SJSA1 (cell line): ENCODE measurements around the gene DSG3. TPM values are rescaled to one million over a fixed set of nuclear protein-coding genes. Genes with fewer than 3 reads are reported as not detected.
"Not testable (repeated sequence)": the region's sequence is repeated elsewhere in the genome, so short reads cannot be mapped to it uniquely, and the experiment has no call there.

ENCODE experiments used
- DNase-seq, 2 experiments: peaks; one replicate each; pipeline ENCODE4 v3.0.0-alpha.2; 2015 to 2020; ENCODE audit warnings: low spot score in 2 of 2, low read depth in 1 of 2
- H3K27ac ChIP-seq: fragments of 250-450 bp; sonication (Bioruptor Pico); 2 replicates; pipeline ENCODE4 v1.5.1; 2020; ENCODE audit warnings: mild to moderate bottlenecking, moderate library complexity
- H3K27me3 ChIP-seq: fragments of 250-450 bp; sonication (Bioruptor Pico); replicated peaks from 2 replicates; pipeline ENCODE4 v1.5.1; 2020; ENCODE audit warnings: mild to moderate bottlenecking, moderate library complexity
- H3K36me3 ChIP-seq: fragments of 250-450 bp; sonication (Bioruptor Pico); 2 replicates; pipeline ENCODE4 v1.5.1; 2020; ENCODE audit warnings: mild to moderate bottlenecking
- H3K4me1 ChIP-seq: fragments of 250-450 bp; sonication (Bioruptor Pico); replicated peaks from 2 replicates; pipeline ENCODE4 v1.6.1; 2021; ENCODE audit warnings: mild to moderate bottlenecking
- H3K4me3 ChIP-seq: fragments of 250-450 bp; sonication (Bioruptor Pico); 2 replicates; pipeline ENCODE4 v1.5.1; 2020; ENCODE audit warnings: mild to moderate bottlenecking
- H3K9me3 ChIP-seq: fragments of 250-450 bp; sonication (Bioruptor Pico); replicated peaks from 2 replicates; pipeline ENCODE4 v1.5.1; 2020; ENCODE audit warnings: mild to moderate bottlenecking
- total RNA-seq: library from RNA; depleted of rRNA; stranded (reverse); fragments of >200 nt; shearing (Covaris generic); gene quantifications from 2 replicates; pipeline ENCODE4 v1.2.3, GENCODE V29; 2014; rRNA removed

DSG3 gene
- total RNA-seq, 1 experiment from 2014 or later, result not detected

DNA sequence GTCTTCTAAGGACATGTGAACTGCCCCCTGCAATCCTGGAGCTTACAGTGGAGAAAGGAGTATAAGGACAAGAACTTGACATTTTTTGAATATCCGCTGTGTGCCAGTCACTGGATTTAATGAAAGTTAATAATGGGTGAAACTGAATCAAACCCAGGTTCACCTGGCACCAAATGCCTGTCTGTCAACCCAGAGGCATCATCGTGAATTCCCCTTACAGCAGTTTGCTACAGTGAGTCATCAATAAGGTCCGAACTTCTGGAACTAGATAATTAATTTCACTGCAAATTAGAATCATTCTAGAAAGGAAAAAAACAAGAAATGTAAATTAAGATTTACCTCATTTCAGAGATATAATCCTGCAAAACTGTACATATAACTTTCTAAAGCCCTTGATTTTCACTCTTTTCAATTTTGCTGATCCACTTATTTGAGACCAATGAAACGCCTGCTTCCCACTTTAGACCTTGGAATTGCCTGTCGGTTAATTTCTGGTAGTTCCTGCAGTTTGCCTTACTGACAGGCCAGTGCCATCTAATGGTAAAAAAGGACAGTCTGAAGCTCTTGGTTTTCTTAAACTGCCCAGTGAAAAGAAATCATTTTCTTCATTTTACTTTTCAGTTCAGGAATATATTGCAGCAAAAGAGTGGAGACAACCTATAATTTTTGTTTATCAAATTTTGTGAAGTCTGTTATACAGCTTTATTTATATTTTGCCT, 58.6 kb downstream of the DSG3 start:
- H3K4me1 ChIP-seq, result peaks cover 19% of the 10 kb centered on the region
- H3K36me3 ChIP-seq, result no peaks in the 10 kb centered on the region
- H3K27ac ChIP-seq, result no peak overlapping the region
- H3K4me3 ChIP-seq, result no peak overlapping the region
- H3K9me3 ChIP-seq, result no peaks in the 10 kb centered on the region
- H3K27me3 ChIP-seq, result no peaks in the 10 kb centered on the region
- DNase-seq, result no peak

DNA sequence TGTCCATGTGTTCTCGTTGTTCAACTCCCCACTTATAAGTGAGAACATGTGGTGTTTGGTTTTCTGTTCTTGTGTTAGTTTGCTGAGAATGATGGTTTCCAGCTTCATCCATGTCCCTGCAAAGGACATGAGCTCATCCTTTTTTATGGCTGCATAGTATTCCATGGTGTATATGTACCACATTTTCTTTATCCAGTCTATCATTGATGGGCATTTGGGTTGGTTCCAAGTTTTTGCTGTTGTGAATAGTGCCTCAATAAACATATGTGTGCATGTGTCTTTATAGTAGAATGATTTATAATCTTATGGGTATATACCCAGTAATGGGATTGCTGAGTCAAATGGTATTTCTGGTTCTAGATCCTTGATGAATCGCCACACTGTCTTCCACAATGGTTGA, 59.6 kb downstream of the DSG3 start:
- not testable (repeated sequence) for H3K9me3 ChIP-seq, DNase-seq, H3K27ac ChIP-seq, H3K4me3 ChIP-seq, H3K27me3 ChIP-seq, H3K36me3 ChIP-seq
- H3K4me1 ChIP-seq, result peaks cover 23% of the 10 kb centered on the region

DNA sequence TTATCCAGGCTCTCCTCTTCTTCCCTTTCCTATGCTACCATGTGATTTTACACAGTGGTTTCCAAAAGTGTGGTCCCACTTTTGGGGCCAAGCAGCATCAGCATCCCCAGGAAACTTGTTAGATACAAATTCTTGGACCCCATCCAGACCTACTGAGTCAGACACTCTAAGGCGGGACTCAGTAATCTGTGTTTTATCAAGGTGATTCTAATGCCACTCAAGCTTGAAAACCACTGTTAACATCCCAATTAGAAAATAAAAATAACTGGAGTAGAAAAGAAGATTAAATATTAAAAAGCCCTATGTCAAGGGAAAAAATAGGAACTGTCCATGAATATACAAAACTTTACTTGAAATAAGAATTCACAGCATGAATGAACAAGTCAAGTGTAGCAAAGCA, 61.2 kb downstream of the DSG3 start:
- no peak for DNase-seq
- H3K27ac ChIP-seq, result no peak overlapping the region

DNA sequence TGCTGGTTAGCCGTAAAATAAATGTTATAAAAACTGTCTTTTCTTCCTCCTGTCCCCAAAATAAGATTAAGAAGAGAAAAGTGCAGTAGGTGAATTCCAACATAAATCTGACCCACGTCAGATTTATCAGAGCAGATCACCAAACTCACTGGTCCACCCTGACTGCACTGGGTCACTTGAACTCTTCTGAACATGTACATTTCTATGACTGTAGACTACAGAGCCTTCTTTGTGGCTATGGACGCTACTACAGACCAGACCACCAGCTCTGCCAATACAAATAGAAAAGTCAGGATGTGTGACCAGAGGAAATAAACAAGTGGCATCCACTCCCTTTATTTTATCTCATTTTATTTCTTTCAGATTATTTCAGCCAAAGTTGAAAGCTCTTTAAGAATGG, 62.0 kb downstream of the DSG3 start:
- Histone ChIP-seq H3K36me3 (no peaks in the 10 kb centered on the region), H3K4me3 (no peak overlapping the region), H3K4me1 (peaks cover 48% of the 10 kb centered on the region), H3K27ac (no peak overlapping the region), H3K27me3 (no peaks in the 10 kb centered on the region), H3K9me3 (no peaks in the 10 kb centered on the region)
- peak in 1 of 2 experiments; percentile 19 for DNase-seq

More for the DNA sequence above, 61.2 kb downstream of the DSG3 start:
- Histone ChIP-seq H3K4me3 (no peak overlapping the region), H3K36me3 (no peaks in the 10 kb centered on the region), H3K4me1 (peaks cover 40% of the 10 kb centered on the region), H3K9me3 (no peaks in the 10 kb centered on the region), H3K27me3 (no peaks in the 10 kb centered on the region)

DNA sequence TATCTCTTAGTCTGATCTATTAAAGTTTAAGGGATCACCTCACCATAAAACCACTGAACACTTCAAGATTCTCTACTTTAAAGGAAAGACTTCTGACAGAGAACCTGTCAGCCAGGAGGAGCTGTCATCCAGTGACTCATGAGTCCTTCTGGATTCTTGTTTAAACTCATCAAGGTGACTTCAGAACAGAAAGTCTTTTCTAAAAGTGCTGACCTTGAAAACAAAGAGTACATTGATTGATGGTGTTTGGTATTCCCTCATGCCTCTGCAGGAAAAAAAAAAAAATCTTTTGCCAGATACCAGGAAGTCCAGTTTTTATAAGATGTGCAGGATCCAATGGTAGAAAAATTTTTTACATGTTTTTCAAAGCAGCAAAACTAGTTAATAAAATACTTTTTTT, 62.8 kb downstream of the DSG3 start:
- Histone ChIP-seq H3K27me3 (no peaks in the 10 kb centered on the region), H3K27ac (no peak overlapping the region), H3K4me3 (no peak overlapping the region), H3K9me3 (no peaks in the 10 kb centered on the region), H3K36me3 (no peaks in the 10 kb centered on the region), H3K4me1 (peaks cover 48% of the 10 kb centered on the region)
- no peak for DNase-seq

DNA sequence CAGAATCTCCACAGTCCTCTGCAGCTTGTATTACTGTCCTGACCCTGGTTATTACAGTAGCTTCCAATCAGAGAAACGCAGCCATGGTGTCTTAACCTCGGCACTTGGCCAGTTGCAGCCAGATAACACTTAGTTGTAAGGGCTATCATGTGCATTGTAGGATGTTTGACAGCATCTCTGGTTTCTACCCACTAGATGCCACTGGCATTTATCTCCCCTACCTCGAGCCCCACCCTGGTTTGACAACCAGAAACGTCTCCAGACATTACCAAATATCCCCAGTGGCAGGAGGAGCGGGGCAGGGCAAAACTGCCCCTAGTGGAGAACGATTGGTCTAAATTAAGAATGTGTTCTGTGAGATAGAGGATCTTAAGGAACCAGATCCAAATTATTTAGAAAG, 63.6 kb downstream of the DSG3 start:
- Histone ChIP-seq H3K27me3 (no peaks in the 10 kb centered on the region), H3K4me3 (no peak overlapping the region), H3K36me3 (no peaks in the 10 kb centered on the region), H3K9me3 (no peaks in the 10 kb centered on the region), H3K4me1 (peaks cover 48% of the 10 kb centered on the region), H3K27ac (no peak overlapping the region)
- DNase-seq, result no peak

DNA sequence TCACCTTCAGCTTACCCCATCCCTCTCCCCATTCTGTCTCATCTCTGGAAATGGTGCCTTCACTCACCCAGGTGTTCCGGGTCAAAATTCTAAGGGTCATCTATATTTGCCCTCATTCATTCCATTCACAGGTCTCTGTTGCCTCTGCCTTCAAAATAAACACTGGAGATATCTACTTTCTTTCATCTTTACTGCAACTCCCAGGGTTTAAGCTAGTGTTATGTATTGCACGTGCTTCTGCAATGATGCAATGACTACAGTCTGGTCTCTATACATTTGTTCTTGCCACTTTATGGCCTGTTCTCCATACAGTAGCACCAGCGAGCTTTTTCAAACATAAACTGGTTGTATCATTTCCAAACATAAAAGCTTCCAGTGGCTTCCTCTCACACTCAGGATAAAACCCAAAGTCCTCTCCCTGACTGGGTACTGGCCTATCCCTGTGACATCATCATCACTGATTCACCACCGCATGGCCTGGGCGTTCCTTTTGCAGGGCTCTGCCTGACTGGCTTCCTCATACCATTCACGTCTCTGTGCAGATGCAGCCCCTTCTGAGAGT, 64.7 kb downstream of the DSG3 start:
- Histone ChIP-seq H3K9me3 (no peaks in the 10 kb centered on the region), H3K4me1 (peaks cover 48% of the 10 kb centered on the region), H3K27ac (peak overlapping the region; percentile 86), H3K27me3 (no peaks in the 10 kb centered on the region), H3K36me3 (no peaks in the 10 kb centered on the region), H3K4me3 (no peak overlapping the region)
- peak; percentile 80 to 87 for DNase-seq

DNA sequence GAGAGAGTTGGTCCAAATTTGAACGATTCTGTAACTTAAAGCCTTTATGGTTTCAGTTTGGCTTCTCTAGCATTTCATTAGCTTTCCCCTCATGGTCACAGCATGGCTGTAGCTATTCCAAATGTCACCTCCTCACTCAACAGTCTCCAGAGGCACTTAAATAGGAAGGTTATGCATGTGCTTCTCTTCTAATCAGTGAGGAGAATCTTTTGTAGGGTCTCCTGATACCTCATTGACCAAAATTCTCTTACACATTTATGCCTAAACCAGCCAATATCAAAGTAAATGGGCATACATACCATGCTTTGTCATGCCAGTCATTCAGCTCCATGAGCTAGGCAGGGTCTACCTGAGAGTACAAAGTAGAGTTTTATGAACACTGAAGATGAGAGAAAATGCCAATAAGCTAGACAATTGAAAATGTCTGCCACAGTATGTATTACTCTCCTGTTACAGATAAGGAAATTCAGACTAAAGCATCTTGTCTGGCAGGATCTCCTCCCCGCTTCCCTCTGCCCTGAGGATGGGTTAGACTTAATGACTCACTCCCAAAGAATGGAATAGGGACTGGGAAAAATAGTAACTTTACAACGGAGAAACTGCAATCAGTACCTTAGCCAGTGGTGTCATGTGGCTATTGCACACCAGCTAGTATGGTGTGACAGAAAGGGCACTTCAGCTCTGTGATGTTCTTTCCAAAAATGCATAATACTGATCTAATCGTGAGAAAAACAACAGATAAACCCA, 65.8 kb downstream of the DSG3 start:
- no peak overlapping the region for H3K4me3 ChIP-seq
- H3K9me3 ChIP-seq, result no peaks in the 10 kb centered on the region
- H3K4me1 ChIP-seq, result peaks cover 48% of the 10 kb centered on the region
- H3K27me3 ChIP-seq, result no peaks in the 10 kb centered on the region
- H3K27ac ChIP-seq, result peak overlapping the region; percentile 86
- H3K36me3 ChIP-seq, result no peaks in the 10 kb centered on the region
- peak; percentile 70 to 89 for DNase-seq

DNA sequence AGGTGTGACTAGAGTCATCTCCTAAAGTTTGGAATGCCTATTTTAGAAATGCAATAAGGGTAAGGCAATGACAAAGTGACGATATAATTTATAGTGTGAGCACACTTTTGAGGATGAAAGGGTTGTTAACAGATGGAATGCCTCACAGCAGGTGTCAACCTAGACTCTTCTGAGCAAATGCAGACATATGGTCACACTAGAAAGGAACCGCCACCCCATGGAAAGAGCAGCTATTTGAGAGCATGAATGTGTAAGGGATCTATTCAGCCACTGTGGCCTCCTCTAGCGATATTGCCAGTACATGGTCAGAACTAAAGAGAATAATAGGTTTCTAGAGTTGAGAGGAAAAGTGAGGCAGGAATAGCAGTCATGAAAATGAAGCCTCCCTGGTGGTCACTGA, 68.9 kb downstream of the DSG3 start:
- Histone ChIP-seq H3K9me3 (no peaks in the 10 kb centered on the region), H3K4me3 (no peak overlapping the region), H3K27me3 (no peaks in the 10 kb centered on the region), H3K36me3 (peaks cover 16% of the 10 kb centered on the region), H3K4me1 (peaks cover 27% of the 10 kb centered on the region), H3K27ac (no peak overlapping the region)
- no peak for DNase-seq

DNA sequence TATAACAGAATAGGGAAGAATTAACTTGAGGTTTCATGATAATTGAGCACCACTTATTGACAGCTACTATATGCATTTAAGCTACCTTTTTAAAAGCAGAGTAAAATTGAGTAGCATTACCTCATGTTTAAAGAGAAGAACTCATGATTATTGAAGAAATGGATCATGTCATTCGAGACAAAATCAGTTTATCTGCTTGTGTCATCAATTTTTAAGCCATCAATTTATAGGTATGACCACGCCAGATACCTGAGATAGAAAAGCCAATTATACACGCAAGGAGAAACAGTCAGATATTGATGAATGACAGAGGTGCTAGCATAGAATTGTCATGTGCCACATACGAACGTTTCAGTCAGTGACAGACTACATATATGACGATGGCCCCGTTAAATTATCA, 78.8 kb downstream of the DSG3 start:
- Histone ChIP-seq H3K4me1 (no peaks in the 10 kb centered on the region), H3K9me3 (no peaks in the 10 kb centered on the region), H3K36me3 (peaks cover 55% of the 10 kb centered on the region), H3K27me3 (no peaks in the 10 kb centered on the region), H3K4me3 (no peak overlapping the region), H3K27ac (no peak overlapping the region)
- no peak for DNase-seq

Other genes with a start within 250 kb of the DSG3 start
- gene DSG1, start 129.6 kb upstream of the DSG3 start, total RNA-seq, result not detected in 2 replicates
- gene DSG4, start 71.0 kb upstream of the DSG3 start, total RNA-seq, result not detected in 2 replicates
- gene DSG2, start 50.4 kb downstream of the DSG3 start, total RNA-seq, result 48.2 and 65.5 TPM in 2 replicates
- gene TTR, start 144.1 kb downstream of the DSG3 start, total RNA-seq, result not detected in 2 replicates
- gene B4GALT6, start 236.8 kb downstream of the DSG3 start, total RNA-seq, result 0.09 and 0.66 TPM in 2 replicates